ENCODE data around the gene BCKDK.
A peak's percentile ranks its signal among the peaks of the same experiment; 100 is the strongest.

The BCKDK gene

DNA sequence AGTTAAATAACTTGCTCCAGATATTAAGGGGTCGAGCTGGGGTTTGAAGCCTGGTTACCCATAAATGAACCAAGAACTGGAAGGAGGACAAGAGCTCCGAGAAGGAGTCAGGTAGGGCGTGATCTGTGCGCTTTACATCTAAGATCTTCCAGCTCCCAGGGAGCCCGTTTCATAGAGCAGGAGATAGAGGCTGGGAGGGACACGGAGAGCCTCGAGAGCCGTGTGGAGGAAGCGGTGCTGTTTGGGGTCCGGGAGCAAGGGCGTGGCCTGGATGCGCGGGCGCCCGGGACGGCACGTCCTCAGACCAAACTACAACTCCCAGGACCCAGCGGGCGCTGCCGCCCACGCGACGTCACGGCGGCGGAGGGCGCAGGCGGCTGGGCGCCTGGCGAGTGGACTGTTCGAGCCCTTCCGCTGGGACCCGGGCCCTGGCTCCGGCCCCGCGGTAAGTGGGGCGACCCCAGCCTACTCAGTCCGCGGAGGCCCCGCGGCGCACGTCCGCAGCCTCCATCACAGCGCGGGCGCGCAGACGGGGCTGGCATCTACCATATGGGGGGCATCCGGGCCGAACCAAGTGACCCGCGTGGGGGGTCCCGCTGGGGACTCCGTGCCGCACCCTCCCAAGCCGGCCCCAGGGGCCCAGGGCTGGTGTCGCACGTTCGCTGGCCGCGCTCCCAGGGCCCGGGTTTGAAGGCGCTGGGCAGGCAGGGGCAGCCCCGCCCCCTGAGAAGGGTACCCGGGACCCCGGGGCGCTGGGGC lies at the start of gene BCKDK:
TSS of gene BCKDK (plus strand) at position 352 of the 759 bp plus-strand sequence. CDS start 838 bp downstream, outside the sequence.
- DNase-seq, result peak; percentile 70

DNA sequence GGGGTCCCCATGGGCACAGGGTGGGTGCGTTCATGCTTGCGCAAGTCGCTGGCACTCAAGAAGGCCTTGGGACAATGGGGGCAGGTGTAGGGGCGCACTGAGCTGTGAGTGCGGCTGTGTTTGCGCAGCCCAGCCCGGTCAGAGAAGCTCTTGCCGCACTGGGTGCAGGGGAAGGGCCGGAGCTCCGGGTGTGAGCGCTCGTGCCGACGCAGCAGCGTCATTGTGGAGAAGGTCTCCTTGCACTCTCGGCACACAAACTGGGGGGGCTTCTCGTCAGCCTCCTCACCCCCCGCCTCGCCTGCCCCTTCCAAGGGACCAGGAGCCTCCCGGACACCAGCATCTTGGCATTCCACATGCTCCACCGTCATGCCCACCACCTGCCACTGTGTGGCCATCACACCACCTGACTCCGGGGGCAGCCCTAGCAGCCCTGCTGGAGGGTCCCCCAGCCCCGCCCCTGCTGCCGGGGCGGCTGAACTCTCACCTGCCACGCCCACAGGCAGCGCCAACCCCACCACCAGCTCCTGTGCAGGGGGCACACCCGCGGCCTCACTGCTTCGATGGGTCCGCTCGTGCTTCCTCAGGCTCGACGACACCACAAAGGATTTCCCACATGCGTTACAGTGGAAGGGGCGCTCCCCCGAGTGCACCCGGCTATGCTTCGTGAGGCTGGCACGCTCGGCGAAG lies 46.9 kb upstream of the BCKDK start:
- DNase-seq, result no peak

DNA sequence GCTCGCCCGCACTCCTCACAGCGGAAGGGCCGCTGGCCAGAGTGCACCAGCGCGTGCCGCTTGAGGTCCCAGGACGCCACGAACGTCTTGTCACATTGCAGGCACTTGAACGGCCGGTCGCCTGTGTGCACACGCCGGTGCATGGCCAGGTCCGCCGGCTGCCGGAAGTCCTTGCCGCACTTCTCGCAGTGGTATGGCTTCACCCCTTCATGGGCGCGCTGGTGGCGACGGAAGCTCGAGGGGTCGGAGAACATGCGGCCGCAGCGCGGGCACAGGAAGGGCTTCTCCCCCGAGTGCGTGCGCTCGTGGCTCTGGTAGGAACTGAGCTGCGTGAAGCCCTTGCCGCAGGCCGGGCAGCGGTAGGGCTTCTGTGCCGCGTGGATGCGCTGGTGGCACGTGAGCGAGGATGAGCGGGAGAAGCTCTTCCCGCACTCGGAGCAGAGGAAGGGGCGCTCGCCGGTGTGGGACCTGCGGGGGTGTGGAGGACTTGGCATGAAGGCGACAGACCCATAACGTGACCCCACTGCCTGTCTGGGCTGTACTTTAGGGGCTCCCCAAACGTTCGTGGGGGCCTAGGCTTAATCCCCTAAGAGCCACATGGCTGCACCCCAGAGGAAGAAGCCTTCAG lies 46.3 kb upstream of the BCKDK start:
- no peak for DNase-seq

DNA sequence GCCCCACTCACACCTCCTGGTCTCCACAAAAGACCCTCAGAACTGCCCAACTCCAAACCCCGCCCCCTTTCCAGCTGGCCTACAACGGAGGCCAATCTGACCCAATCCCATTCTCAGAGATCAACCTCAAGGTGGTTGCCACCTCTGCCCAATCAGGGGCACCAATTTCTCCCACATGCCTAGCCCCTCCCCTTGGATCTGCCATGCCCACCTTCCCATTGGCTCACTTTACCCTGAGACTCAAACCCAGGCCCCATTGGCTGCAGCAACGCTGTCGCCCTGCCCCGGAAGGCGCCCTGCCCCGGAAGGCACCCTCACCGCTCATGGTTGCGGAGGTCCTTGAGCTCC lies 44.7 kb upstream of the BCKDK start:
- DNase-seq, result no peak

DNA sequence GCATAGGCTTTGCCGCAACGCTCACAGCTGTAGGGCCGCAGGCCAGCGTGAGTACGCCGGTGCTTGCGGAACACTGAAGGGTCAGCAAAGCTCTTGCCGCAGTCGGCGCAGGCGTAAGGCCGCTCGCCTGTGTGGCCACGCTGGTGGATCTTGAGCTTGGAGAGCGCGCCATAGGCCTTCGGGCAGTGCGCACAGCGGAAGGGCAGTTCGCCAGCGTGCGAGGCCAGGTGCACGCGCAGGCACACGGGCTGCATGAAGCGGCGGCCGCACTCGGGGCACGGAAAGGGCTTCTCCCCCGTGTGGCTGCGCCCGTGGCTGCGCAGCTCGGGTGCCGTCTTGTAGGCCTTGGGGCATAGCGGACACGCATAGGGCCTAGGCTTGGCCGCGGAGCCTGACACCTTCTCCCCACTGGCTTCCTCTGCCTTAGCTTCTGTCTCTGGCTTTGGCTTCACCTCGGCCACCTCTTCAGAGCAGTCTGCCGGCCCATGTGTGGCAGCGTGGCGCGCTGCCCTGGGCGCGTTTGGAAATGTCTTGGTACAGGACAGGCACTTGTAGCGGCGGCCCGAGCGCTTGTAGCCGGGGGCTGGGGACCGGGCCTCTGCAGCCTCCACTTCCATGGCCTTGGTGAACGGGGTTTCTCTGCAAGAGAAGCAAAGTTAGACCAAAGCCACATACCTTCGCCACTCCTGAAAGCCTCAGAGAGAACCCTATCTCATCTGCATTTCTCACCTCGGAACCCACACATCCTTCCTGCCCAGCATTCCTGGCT lies 44.2 kb upstream of the BCKDK start:
- peak; percentile 33 for DNase-seq

DNA sequence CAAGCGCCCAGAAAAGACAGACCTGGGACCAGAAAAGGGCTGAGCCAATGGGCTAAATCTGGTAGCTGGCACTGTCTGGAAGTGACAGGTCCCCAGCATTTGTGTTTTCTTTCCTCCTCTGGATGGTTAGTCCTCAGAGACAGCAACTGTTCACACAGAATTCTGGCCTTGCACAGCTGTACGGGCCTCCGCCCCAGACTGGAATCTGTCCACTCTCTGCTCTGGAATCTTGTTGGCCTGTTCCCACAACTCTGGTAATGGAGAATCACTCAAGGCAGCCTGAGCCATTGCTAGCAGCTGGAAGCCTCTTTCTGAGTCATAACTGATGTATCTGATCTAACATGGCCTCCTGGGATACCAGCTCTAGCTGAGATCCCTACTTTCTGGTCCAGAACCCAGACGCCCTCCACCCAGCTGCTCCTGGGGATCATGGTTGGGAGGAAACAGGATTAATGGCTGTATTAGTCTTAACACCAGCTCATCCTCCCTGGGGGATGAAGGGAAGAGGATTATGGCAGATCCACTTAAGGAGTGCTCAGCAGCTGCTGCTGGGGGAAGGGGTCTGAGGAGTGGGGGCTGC lies 43.2 kb upstream of the BCKDK start:
- no peak for DNase-seq

DNA sequence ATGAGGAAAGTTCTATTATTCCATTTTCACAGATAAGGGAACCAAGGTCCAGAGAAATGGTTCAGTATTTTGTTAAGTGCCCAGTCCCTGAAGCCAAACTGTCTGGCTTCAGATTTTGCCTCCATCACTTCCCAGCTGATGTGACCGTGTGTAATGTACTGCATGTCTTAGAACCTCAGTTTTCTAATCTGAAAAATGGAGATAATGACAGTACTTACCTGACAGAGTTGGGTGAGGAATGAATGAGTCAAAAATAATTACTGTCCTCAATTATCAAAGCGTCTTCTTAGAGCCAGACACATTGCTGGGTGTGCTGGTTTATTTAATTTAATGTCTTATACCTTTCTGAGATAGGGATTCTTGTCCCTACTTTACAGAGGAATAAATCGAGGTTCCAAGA lies 40.8 kb upstream of the BCKDK start:
- no peak for DNase-seq

DNA sequence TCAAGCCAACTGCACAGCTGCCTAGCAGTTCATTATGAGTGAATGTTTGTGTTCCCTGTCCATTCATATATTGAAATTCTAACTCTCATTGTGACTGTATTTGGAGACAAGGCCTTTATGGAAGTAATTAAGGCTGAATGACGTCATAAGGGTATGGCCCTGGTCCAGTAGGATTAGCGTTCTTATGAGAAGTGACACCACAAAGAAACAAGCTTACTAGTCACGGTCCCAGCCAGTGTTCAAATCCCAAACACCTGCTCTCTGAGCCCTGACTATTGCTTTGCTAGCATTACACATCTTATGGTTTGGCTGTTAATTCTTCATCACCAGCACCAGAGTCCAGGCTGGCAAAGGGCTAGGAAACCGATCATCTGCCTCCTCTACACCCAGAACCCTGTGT lies 36.3 kb upstream of the BCKDK start:
- no peak for DNase-seq

DNA sequence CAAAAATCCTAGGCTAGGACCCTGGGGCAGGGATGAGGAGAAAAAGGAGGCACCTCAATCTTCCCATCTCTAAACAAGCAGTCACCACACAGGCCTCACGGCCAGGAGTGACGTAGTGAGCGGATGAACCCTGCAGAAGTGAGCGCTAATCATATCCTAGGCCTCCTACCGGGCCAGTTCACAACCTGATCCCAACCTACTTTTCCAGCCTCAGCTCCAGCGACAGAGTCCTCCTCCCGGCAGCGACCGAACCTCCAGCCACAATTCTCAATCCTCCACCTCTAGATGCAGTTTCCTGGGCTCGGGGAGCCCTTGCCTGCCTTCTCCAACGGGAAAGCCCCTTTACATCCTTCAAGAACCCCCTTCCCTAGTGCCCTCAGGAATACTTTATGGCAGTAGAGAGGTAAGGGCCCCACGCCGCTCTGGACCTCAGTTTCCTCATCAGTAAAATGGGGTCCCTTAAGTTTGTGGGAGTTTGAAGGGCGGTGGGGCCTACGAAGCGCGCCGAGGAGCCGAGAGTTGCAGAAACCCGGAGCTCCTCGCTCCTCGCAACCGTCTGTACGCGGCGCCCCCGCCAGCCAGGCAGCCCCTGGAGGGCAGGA lies 35.5 kb upstream of the BCKDK start:
- no peak for DNase-seq

DNA sequence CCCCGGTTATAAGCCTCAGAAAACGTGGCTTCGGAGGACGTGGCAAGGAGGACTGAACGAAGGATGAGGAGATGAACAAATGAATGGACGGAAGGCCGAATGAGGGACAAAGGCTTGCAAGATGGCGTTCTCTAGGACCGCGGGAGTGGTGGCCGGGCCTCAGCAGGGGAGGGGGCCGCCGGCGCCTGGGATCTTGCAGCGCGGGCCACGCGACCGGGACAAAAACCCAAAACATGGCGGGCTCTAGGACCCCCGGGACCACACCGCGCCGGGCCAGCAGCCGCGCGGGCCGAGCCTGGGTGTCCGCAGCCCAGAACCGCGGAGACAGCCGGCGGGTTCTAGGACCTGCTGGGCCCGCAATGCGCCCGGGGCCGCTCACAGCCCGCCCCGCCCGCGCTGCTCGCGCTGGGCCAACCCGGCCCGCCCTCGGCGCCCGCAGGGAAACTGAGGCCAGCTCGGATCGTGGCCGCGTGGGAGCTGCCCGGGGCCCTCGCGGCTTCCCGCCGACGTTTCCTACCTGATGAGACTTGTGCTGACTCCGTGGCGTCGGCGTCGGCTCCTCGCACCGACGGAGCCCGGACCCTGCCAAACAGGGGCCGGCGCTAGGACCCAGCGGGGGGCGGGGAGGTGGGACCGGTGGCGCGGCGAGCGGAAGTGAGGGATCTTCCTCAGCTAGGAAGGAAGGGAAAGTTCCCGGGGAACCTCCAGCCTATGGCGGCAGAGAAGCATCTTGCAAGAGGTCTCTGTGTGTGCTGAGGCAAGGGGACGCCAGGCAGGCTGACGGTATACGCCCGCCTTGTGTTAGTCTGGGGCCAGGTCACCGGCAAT lies 34.8 kb upstream of the BCKDK start:
- DNase-seq, result peak; percentile 85

DNA sequence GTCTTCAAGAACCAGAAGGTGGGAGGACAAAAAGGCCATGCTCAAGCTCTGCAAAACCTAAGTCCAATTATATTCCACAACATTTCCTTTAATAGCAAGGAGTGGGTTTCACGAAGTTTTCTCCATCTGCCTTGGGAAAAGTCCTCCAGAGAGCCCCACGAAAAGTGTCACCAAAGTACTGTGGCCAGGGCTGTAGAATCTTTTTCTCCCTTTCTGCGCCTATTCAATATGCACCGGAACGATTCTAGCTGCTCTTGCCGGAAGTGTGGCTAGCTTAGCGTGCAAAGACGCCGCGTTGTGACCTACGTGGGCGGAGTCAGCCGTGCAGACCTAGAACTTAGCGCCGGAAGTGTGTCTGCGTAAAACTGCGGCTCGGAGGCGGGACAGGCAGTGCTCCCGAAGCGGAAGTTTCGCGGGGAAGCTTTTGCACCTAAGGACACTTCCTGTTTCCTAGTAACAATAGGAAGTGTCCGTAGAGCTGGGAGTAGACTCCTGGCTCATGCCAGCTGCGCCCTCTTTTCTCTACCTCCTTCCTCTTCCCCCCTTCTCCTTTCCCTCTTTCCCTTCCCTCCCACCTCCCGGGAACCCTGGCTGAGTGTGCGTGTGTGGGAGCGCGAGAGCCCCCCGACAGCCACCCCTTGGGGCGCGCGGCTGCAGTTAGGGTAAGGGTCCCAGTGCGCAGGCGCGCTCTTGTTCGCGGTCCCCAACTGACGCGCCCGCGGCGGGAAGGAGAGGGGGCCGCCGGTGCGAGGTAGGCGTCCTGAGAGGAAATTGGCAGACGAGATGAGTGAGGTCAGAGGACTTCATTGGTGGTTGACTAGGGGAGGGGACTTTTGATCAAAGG lies 34.0 kb upstream of the BCKDK start, which contains the start of the genes ZNF646 and ZNF668:
TSS of gene ZNF646 (plus strand) at position 453 of the 844 bp plus-strand sequence. CDS start 1,903 bp downstream, outside the sequence.
TSS of gene ZNF668 (minus strand) at position 271 of the 844 bp plus-strand sequence. CDS start 9,781 bp downstream, outside the sequence.
- DNase-seq, result peak; percentile 94

DNA sequence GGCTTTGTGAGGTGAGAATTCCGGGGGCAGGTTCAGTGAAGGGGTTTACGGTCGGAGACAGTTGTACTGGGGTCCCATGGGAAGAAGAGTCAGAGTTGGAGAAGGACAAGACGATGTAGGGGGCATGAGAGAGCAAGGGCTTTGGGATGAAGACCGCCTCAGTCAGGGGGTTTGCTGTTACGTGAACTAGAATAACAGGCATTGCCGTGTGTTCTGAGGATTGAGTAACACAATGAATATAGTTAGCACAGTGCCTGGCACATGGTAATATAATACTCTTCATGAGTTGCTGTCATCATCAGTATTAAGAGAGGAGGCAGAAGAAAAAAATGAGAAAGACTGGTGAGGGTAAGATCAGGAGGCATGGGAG lies 33.4 kb upstream of the BCKDK start:
- DNase-seq, result no peak

DNA sequence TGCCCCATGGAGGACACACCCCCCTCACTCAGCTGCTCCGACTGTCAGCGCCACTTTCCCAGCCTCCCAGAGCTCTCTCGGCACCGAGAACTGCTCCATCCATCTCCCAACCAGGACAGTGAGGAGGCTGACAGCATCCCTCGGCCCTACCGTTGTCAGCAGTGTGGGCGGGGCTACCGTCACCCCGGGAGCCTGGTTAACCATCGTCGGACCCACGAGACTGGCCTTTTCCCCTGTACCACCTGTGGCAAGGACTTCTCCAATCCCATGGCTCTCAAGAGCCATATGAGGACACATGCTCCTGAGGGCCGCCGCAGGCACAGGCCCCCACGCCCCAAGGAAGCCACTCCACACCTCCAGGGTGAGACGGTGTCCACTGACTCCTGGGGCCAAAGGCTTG lies 31.9 kb upstream of the BCKDK start:
- DNase-seq, result no peak

DNA sequence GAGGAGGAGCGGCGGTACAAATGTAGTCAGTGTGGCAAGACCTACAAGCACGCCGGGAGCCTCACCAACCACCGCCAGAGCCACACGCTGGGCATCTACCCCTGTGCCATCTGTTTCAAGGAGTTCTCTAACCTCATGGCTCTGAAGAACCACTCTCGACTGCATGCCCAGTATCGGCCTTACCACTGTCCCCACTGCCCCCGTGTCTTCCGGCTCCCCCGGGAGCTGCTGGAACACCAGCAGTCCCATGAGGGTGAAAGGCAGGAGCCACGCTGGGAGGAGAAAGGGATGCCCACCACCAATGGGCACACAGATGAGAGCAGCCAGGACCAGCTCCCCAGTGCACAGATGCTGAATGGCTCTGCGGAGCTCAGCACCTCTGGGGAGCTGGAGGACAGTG lies 31.2 kb upstream of the BCKDK start:
- DNase-seq, result no peak

DNA sequence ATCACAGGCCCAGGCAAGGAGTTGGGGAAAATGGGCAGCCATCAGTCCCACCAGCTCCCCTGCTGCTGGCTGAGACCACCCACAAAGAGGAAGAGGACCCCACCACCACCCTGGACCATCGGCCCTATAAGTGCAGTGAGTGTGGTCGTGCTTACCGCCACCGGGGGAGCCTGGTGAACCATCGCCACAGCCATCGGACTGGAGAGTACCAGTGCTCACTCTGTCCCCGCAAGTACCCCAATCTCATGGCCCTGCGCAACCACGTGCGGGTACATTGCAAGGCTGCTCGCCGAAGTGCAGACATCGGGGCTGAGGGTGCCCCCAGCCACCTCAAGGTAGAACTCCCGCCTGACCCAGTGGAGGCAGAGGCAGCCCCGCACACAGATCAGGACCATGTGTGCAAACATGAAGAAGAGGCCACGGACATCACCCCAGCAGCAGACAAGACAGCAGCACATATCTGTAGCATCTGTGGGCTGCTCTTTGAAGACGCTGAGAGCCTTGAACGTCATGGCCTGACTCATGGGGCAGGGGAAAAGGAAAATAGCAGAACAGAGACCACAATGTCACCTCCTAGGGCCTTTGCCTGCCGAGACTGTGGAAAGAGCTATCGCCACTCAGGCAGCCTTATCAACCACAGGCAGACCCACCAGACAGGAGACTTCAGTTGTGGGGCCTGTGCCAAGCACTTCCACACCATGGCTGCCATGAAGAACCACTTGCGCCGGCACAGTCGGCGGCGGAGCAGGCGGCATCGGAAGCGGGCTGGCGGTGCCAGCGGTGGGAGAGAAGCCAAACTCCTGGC lies 30.4 kb upstream of the BCKDK start:
- DNase-seq, result no peak

DNA sequence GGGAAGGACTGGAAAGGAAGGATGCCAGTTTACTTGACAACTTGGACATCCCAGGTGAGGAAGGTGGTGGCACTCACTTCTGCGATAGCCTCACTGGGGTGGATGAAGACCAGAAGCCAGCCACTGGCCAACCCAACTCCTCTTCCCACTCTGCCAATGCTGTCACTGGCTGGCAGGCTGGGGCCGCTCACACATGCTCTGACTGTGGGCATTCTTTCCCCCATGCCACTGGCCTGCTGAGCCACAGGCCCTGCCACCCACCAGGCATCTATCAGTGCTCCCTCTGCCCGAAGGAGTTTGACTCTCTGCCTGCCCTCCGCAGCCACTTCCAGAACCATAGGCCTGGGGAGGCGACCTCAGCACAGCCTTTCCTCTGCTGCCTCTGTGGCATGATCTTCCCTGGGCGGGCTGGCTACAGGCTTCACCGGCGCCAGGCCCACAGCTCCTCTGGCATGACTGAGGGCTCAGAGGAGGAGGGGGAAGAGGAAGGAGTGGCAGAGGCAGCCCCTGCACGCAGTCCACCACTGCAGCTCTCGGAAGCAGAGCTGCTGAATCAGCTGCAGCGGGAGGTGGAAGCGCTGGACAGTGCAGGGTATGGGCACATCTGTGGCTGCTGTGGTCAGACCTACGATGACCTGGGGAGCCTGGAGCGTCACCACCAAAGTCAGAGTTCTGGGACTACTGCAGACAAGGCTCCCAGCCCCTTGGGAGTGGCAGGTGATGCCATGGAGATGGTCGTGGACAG lies 29.4 kb upstream of the BCKDK start:
- no peak for DNase-seq

DNA sequence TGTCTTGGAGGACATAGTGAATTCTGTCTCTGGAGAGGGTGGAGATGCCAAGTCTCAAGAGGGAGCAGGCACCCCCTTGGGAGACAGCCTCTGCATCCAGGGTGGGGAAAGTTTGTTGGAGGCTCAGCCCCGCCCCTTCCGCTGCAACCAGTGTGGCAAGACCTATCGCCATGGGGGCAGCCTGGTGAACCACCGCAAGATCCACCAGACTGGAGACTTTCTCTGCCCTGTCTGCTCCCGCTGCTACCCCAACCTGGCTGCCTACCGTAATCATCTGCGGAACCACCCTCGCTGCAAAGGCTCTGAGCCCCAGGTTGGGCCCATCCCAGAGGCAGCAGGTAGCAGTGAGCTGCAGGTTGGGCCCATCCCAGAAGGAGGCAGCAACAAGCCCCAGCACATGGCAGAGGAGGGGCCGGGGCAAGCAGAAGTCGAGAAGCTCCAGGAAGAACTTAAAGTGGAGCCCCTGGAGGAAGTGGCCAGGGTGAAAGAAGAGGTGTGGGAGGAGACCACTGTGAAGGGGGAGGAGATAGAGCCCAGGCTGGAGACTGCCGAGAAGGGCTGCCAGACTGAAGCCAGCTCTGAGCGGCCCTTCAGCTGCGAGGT lies 28.7 kb upstream of the BCKDK start:
- DNase-seq, result no peak

DNA sequence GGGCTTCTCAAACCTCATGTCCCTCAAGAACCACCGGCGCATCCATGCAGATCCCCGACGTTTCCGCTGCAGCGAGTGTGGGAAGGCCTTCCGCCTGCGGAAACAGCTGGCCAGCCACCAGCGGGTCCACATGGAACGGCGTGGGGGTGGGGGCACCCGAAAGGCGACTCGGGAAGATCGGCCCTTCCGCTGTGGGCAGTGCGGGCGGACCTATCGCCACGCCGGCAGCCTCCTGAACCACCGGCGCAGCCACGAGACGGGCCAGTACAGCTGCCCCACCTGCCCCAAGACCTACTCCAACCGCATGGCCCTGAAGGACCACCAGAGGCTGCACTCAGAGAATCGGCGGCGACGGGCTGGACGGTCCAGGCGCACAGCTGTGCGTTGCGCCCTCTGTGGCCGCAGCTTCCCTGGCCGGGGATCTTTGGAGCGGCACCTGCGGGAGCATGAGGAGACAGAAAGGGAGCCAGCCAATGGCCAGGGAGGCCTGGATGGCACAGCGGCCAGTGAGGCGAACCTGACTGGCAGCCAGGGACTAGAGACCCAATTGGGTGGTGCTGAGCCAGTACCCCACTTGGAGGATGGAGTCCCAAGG lies 28.1 kb upstream of the BCKDK start:
- DNase-seq, result no peak

Measured in activated T-cell treated with anti-CD3 and anti-CD28 coated beads, Interleukin-2, amount 50 U/mL, for 1 hour (primary cell).